ENCODE measurements around the gene FAM83E. TPM values are rescaled to one million over a fixed set of nuclear protein-coding genes. Genes with fewer than 3 reads are reported as not detected.

Gene FAM83E
- total RNA-seq, 1 experiment from 2014 or later = 12.3 TPM

DNA sequence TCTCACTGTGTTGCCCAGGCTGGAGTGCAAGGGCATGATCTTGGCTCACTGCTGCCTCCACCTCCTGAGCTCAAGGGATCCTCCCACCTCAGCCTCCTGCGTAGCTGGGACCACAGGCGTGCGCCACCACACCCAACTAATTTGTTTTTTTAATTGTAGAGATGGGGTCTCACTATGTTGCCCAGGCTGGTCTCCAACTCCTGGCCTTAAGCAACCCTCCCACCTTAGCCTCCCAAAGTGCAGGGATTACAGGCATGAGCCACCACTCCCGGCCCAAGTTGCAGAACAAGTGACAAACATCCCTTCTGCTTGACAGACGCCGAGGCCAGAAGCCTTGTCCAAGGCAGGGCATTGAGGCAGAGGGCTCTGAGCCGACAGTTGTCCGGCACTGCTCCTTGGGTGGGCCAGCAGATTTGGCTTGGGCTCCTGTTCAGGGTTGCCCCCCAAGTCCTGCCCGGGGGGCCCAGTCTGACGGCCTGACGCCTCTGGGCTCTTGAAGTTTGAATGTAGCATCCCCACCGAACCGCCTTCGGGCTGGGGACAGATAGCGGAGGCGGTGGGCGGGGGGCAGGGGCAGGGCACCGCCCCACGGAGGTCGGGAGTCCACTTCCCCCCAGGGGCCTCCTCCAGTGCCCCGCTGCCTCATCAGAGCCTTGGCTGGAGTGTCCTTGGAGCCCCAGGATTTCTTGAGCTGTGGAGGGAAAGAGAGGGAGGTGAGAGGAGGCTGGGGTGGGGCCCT is 14.0 kb downstream of the FAM83E start:
- H3K4me2 ChIP-seq = no peak overlapping the region
- CTCF ChIA-PET = interaction anchor here (0.5 to 0.6 kb wide), 2 partner anchors 8 to 244 kb away, joined by 9 to 13 read pairs; no protein-coding TSS in a partner anchor
- intact Hi-C loops (cut with micrococcal nuclease; ENCODE audit: unreplicated experiment) = no loop called here

GRCh38 chr19:48598996-48599700 is 15.7 kb downstream of the FAM83E start:
- DNase-seq = no peak
- Histone ChIP-seq H3K4me1 (replicated peaks; ENCODE audit: insufficient read depth) (0 out of 2 replicates have a peak, but pooled peaks cover 5% of the 10 kb centered on the region), H3K36me3 (ENCODE audit: low read depth) (no peaks in the 10 kb centered on the region), H3K27me3 (ENCODE audit: insufficient read depth, low read depth) (no peaks in the 10 kb centered on the region), H3K27ac (no peak overlapping the region), H2AFZ (no peak overlapping the region), H4K20me1 (ENCODE audit: insufficient read depth) (no peaks in the 10 kb centered on the region), H3K4me3 (no peak overlapping the region), H3F3A (ENCODE audit: insufficient read depth, low read depth) (peaks cover 9% of the 10 kb centered on the region; the same call in 1 of the 2 replicates), H3K4me2 (no peak overlapping the region), H3K9me3 (ENCODE audit: insufficient read depth, low read depth) (no peaks in the 10 kb centered on the region), H3K9me2 (ENCODE audit: insufficient read depth) (no peaks in the 10 kb centered on the region), H3K79me2 (ENCODE audit: low read depth) (no peaks in the 10 kb centered on the region)
- TF ChIP-seq CTCF (conservative IDR thresholded peaks at IDR 0.05) = no peak
- TF ChIP-seq EZH2 (IDR thresholded peaks at IDR 0.05; ENCODE audit: low read depth) = no peak
- CTCF ChIA-PET = no interaction called here
- BruUV-seq (replicated peaks) = no TSS peak
- POLR2A ChIA-PET (ENCODE audit: unreplicated experiment) = no interaction called here
- intact Hi-C loops (cut with micrococcal nuclease; ENCODE audit: unreplicated experiment) = no loop called here

More for the DNA sequence above, 14.0 kb downstream of the FAM83E start:
- Histone ChIP-seq H3K27me3 (ENCODE audit: insufficient read depth, low read depth) (no peaks in the 10 kb centered on the region), H3K9me2 (ENCODE audit: insufficient read depth) (no peaks in the 10 kb centered on the region), H3K79me2 (ENCODE audit: low read depth) (no peaks in the 10 kb centered on the region), H3K4me1 (replicated peaks; ENCODE audit: insufficient read depth) (0 out of 2 replicates have a peak, but pooled peaks cover 5% of the 10 kb centered on the region), H3K9me3 (ENCODE audit: insufficient read depth, low read depth) (no peaks in the 10 kb centered on the region), H4K20me1 (ENCODE audit: insufficient read depth) (no peaks in the 10 kb centered on the region), H3K27ac (no peak overlapping the region), H3K36me3 (ENCODE audit: low read depth) (no peaks in the 10 kb centered on the region), H3K4me3 (no peak overlapping the region), H2AFZ (no peak overlapping the region), H3F3A (ENCODE audit: insufficient read depth, low read depth) (0 out of 2 replicates have a peak, but pooled peaks cover 9% of the 10 kb centered on the region)
- peak in 1 of 2 experiments; percentile 21 for DNase-seq
- POLR2A ChIA-PET (ENCODE audit: unreplicated experiment) = interaction anchor here (0.6 kb wide), 1 partner anchor 12 kb away, joined by 3 read pairs; no protein-coding TSS in a partner anchor
- BruUV-seq (replicated peaks) = no TSS peak
- TF ChIP-seq EZH2 (IDR thresholded peaks at IDR 0.05; ENCODE audit: low read depth) (no peak), CTCF (conservative IDR thresholded peaks at IDR 0.05) (no peak)

GRCh38 chr19:48596679-48597465 is 18.0 kb downstream of the FAM83E start:
- intact Hi-C loops (cut with micrococcal nuclease; ENCODE audit: unreplicated experiment) = no loop called here
- no peak for DNase-seq
- Histone ChIP-seq H3K4me2 (no peak overlapping the region), H3K9me3 (ENCODE audit: insufficient read depth, low read depth) (no peaks in the 10 kb centered on the region), H3K27ac (no peak overlapping the region), H2AFZ (no peak overlapping the region), H3K36me3 (ENCODE audit: low read depth) (no peaks in the 10 kb centered on the region), H3K27me3 (ENCODE audit: insufficient read depth, low read depth) (no peaks in the 10 kb centered on the region), H3K79me2 (ENCODE audit: low read depth) (no peaks in the 10 kb centered on the region), H3K9me2 (ENCODE audit: insufficient read depth) (no peaks in the 10 kb centered on the region), H4K20me1 (ENCODE audit: insufficient read depth) (no peaks in the 10 kb centered on the region), H3K4me3 (no peak overlapping the region), H3F3A (ENCODE audit: insufficient read depth, low read depth) (peaks cover 6% of the 10 kb centered on the region; the same call in 1 of the 2 replicates), H3K4me1 (replicated peaks; ENCODE audit: insufficient read depth) (no peaks in the 10 kb centered on the region)
- BruUV-seq (replicated peaks) = no TSS peak
- ChIA-PET CTCF (no interaction called here), POLR2A (ENCODE audit: unreplicated experiment) (no interaction called here)
- TF ChIP-seq CTCF (conservative IDR thresholded peaks at IDR 0.05) (no peak), EZH2 (IDR thresholded peaks at IDR 0.05; ENCODE audit: low read depth) (no peak)

Measured in PC-9 (cell line).